MCF 10A (cell line): ENCODE measurements around the gene MOGAT3. TPM values are rescaled to one million over a fixed set of nuclear protein-coding genes. Genes with fewer than 3 reads are reported as not detected.

ENCODE experiments used
- Bru-seq: library from RNA; stranded (reverse); fragments of 400-500 nt; gene quantifications from one replicate; lab custom pipeline; 2021; lab: Mats Ljungman, UMichigan
- BruChase-seq, 2 experiments: library from RNA; stranded (reverse); fragments of 400-500 nt; gene quantifications; one replicate each; lab custom pipeline; 2021; lab: Mats Ljungman, UMichigan
- BruUV-seq: library from RNA; stranded (reverse); fragments of 400-500 nt; replicated peaks from 2 replicates; lab custom pipeline; 2021; lab: Mats Ljungman, UMichigan
- CTCF ChIA-PET: fragments of 300-600 bp; sonication (Branson Sonifier 250); formaldehyde crosslinking; extraction: SDS; loops from one replicate; lab custom pipeline; 2021; ENCODE audit warnings: antibody characterized with exemption, inconsistent platforms; lab: Yijun Ruan, JAX
- POLR2A ChIA-PET: fragments of 300-600, 350-650 bp; sonication (Branson Sonifier 250); formaldehyde crosslinking; extraction: SDS; loops from one replicate; lab custom pipeline; 2020; ENCODE audit warnings: antibody characterized with exemption, inconsistent platforms; lab: Yijun Ruan, JAX
- DNase-seq: peaks from one replicate; pipeline ENCODE4 v3.0.0-alpha.2; 2018; ENCODE audit not compliant: unreplicated experiment
- H3K27ac Mint-ChIP-seq: one replicate; pipeline ENCODE4 v1.8.0; 2022; ENCODE audit warnings: mild to moderate bottlenecking, low read depth, mixed read lengths; ENCODE audit not compliant: unreplicated experiment
- H3K27me3 Mint-ChIP-seq: one replicate; pipeline ENCODE4 v1.8.0; 2022; ENCODE audit warnings: mixed read lengths; ENCODE audit not compliant: insufficient read depth, unreplicated experiment
- H3K36me3 Mint-ChIP-seq: one replicate; pipeline ENCODE4 v1.8.0; 2022; ENCODE audit warnings: mild to moderate bottlenecking, moderate library complexity, mixed read lengths; ENCODE audit not compliant: insufficient read depth, unreplicated experiment
- H3K4me1 Mint-ChIP-seq: one replicate; pipeline ENCODE4 v1.8.0; 2022; ENCODE audit warnings: mixed read lengths; ENCODE audit not compliant: insufficient read depth, unreplicated experiment
- H3K4me3 Mint-ChIP-seq: one replicate; pipeline ENCODE4 v1.8.0; 2022; ENCODE audit warnings: mild to moderate bottlenecking, moderate library complexity, mixed read lengths; ENCODE audit not compliant: unreplicated experiment
- H3K9me3 Mint-ChIP-seq: one replicate; pipeline ENCODE4 v1.8.0; 2022; ENCODE audit warnings: mixed read lengths; ENCODE audit not compliant: unreplicated experiment
- CTCF ChIP-seq: fragments of 200-600 bp; IDR thresholded peaks from one replicate; pipeline ENCODE4 v1.8.0; 2022; ENCODE audit warnings: antibody characterized with exemption, mild to moderate bottlenecking; ENCODE audit not compliant: unreplicated experiment
- intact Hi-C: fragments of 100-400 bp; cut with micrococcal nuclease; formaldehyde crosslinking; loops from 2 replicates; pipeline ENCODE4 v1.14.1; 2022
- long read RNA-seq: library from polyadenylated mRNA; stranded (forward); transcript quantifications from one replicate; pipeline ENCODE4 v2.0.0, GENCODE V29; 2022
- total RNA-seq: library from RNA; stranded (reverse); gene quantifications from 2 replicates; pipeline ENCODE4 v1.2.3, GENCODE V29; 2022

Gene MOGAT3
- total RNA-seq (not detected in 2 replicates), Bru-seq, nascent RNA (not detected), BruChase-seq, experiment 1, labeled RNA remaining after a 6-hour chase (percentile 20 among the genes with signal in this experiment), BruChase-seq, experiment 2, labeled RNA remaining after a 2-hour chase (not detected)
- long read RNA-seq = 0 reads

- Mint-ChIP-seq H3K4me3 (no peak within 1 kb of the TSS), H3K36me3 (no peaks in the 10 kb centered on the region), H3K27ac (no peak within 1 kb of the TSS), H3K9me3 (no peaks in the 10 kb centered on the region), H3K4me1 (no peaks in the 10 kb centered on the region), H3K27me3 (peaks cover 12% of the 10 kb centered on the region)
- no TSS peak for BruUV-seq
- DNase-seq = no peak
- TF ChIP-seq CTCF = no peak
- CTCF ChIA-PET = interaction anchor here (0.6 to 1.2 kb wide), 4 partner anchors 8 to 27 kb away, joined by 3 read pairs; partner anchors contain the start of genes PLOD3 and ZNHIT1
- POLR2A ChIA-PET = no interaction called here
- intact Hi-C loops = no loop called here
Measured at GRCh38 chr7:101200862-101201599, at the start of gene MOGAT3. Gene MOGAT3 (minus strand): TSS chr7:101201036. CDS start chr7:101200854, 182 bp downstream.

GRCh38 chr7:101250324-101250723 is 49.5 kb upstream of the MOGAT3 start:
- Mint-ChIP-seq H3K4me3 (peak overlapping the region; percentile 90), H3K4me1 (peaks cover 11% of the 10 kb centered on the region), H3K27me3 (no peaks in the 10 kb centered on the region), H3K36me3 (peaks cover 38% of the 10 kb centered on the region), H3K9me3 (no peaks in the 10 kb centered on the region), H3K27ac (no peak overlapping the region)
- ChIA-PET CTCF (no interaction called here), POLR2A (interaction anchor here (0.7 to 2.7 kb wide), 3 partner anchors 33 to 361 kb away, joined by 3 to 36 read pairs (median 8); partner anchors contain the start of genes PLOD3, UFSP1 and ZNHIT1)
- BruUV-seq = no TSS peak
- intact Hi-C loops = no loop called here
- no peak for TF ChIP-seq CTCF
- no peak for DNase-seq

- no peak overlapping the region for H3K27ac Mint-ChIP-seq
- POLR2A ChIA-PET = interaction anchor here (1.4 kb wide), 1 partner anchor 31 kb away, joined by 4 read pairs; the partner anchor contains the start of genes PLOD3 and ZNHIT1
- BruUV-seq = no TSS peak
- CTCF ChIA-PET = interaction anchor here (0.6 to 2.0 kb wide), 7 partner anchors 11 to 689 kb away, joined by 3 to 12 read pairs (median 4); partner anchors contain the start of gene ZNHIT1
- TF ChIP-seq CTCF = no peak
- no peaks in the 10 kb centered on the region for H3K27me3 Mint-ChIP-seq
- peaks cover 47% of the 10 kb centered on the region for H3K36me3 Mint-ChIP-seq
- intact Hi-C loops = no loop called here
- no peak for DNase-seq
- H3K4me3 Mint-ChIP-seq = no peak overlapping the region
- H3K9me3 Mint-ChIP-seq = no peaks in the 10 kb centered on the region
- H3K4me1 Mint-ChIP-seq = peaks cover 11% of the 10 kb centered on the region
Measured at GRCh38 chr7:101248276-101248675, 47.4 kb upstream of the MOGAT3 start.

- CTCF ChIA-PET = interaction anchor here (0.5 to 4.5 kb wide), 16 partner anchors 9 to 355 kb away, joined by 3 to 55 read pairs (median 5); partner anchors contain the start of genes PLOD3 and ZNHIT1
- no peaks in the 10 kb centered on the region for H3K9me3 Mint-ChIP-seq
- no peak for TF ChIP-seq CTCF
- BruUV-seq = no TSS peak
- no peak for DNase-seq
- intact Hi-C loops = no loop called here
- H3K4me1 Mint-ChIP-seq = peaks cover 5% of the 10 kb centered on the region
- no peaks in the 10 kb centered on the region for H3K27me3 Mint-ChIP-seq
- H3K36me3 Mint-ChIP-seq = peaks cover 47% of the 10 kb centered on the region
- peak overlapping the region; percentile 80 for H3K4me3 Mint-ChIP-seq
- H3K27ac Mint-ChIP-seq = peak overlapping the region; percentile 97
- POLR2A ChIA-PET = interaction anchor here (0.6 to 4.4 kb wide), 14 partner anchors 8 to 355 kb away, joined by 3 to 78 read pairs (median 4); partner anchors contain the start of genes IFT22, PLOD3, TRIM56 and UFSP1
Measured at GRCh38 chr7:101245147-101245668, 44.4 kb upstream of the MOGAT3 start.
